Mesenchymal stem cell (in vitro differentiated cells and primary cell): ENCODE measurements around the gene MTG1.

Experiments
- DNase-seq: peaks from one replicate; pipeline ENCODE4 v3.0.0-alpha.2; 2013
- H2AFZ ChIP-seq: one replicate; pipeline ENCODE4 v1.6.1; 2013; ENCODE audit warnings: low read depth, mild to moderate bottlenecking, control low read depth, inconsistent platforms, low read length, moderate library complexity
- H2AK5ac ChIP-seq: 2 replicates; pipeline ENCODE4 v1.6.1; 2013; ENCODE audit warnings: low read length, moderate library complexity, mild to moderate bottlenecking, inconsistent platforms; ENCODE audit not compliant: severe bottlenecking
- H2BK120ac ChIP-seq: one replicate; pipeline ENCODE4 v1.6.1; 2013; ENCODE audit warnings: low read depth, mild to moderate bottlenecking, inconsistent platforms, low read length, moderate library complexity
- H2BK12ac ChIP-seq, 2 experiments: one replicate each; pipeline ENCODE4 v1.6.1; 2013; ENCODE audit warnings: inconsistent platforms in 2 of 2, low read length in 2 of 2, mild to moderate bottlenecking in 2 of 2, moderate library complexity in 2 of 2, control low read depth in 1 of 2
- H2BK15ac ChIP-seq: one replicate; pipeline ENCODE4 v1.6.1; 2013; ENCODE audit warnings: mild to moderate bottlenecking, low read depth, inconsistent platforms; ENCODE audit not compliant: poor library complexity, severe bottlenecking
- H2BK5ac ChIP-seq: 2 replicates; pipeline ENCODE4 v1.6.1; 2013; ENCODE audit warnings: low read depth, mild to moderate bottlenecking, low read length, control low read depth, inconsistent platforms; ENCODE audit not compliant: poor library complexity, severe bottlenecking
- H3K14ac ChIP-seq, 2 experiments: one replicate each; pipeline ENCODE4 v1.6.1; 2013; ENCODE audit warnings: inconsistent platforms in 2 of 2, low read length in 2 of 2, control low read depth in 1 of 2, mild to moderate bottlenecking in 1 of 2, moderate library complexity in 1 of 2
- H3K18ac ChIP-seq, 2 experiments: one replicate each; pipeline ENCODE4 v1.6.1; 2013; ENCODE audit warnings: inconsistent platforms in 2 of 2, low read length in 2 of 2, control low read depth in 1 of 2, low read depth in 1 of 2, mild to moderate bottlenecking in 1 of 2
- H3K23ac ChIP-seq, 2 experiments: one replicate each; pipeline ENCODE4 v1.6.1; 2013; ENCODE audit warnings: inconsistent platforms in 2 of 2, low read length in 2 of 2, mild to moderate bottlenecking in 2 of 2, moderate library complexity in 2 of 2, control low read depth in 1 of 2
- H3K27ac ChIP-seq: 2 replicates; pipeline ENCODE4 v1.5.1; 2013; ENCODE audit warnings: mild to moderate bottlenecking, moderate library complexity, low read length, control low read depth, inconsistent platforms; ENCODE audit not compliant: poor library complexity, severe bottlenecking
- H3K27me3 ChIP-seq, 2 experiments: 2 replicates each; pipeline versions ENCODE4 v1.6.1 to v1.7.0; 2013; ENCODE audit warnings: low read length in 2 of 2, mild to moderate bottlenecking in 2 of 2, moderate library complexity in 2 of 2, control low read depth in 1 of 2, inconsistent platforms in 1 of 2; ENCODE audit not compliant: control insufficient read depth in 1 of 2, insufficient read depth in 1 of 2
- H3K36me3 ChIP-seq, 2 experiments: 2 replicates each; pipeline versions ENCODE4 v1.6.1 to v1.7.0; 2013; ENCODE audit warnings: low read length in 2 of 2, control low read depth in 1 of 2, inconsistent platforms in 1 of 2, low read depth in 1 of 2, mild to moderate bottlenecking in 1 of 2; ENCODE audit not compliant: insufficient read depth in 2 of 2, control insufficient read depth in 1 of 2
- H3K4ac ChIP-seq, 2 experiments: one replicate each; pipeline ENCODE4 v1.6.1; 2013; ENCODE audit warnings: inconsistent platforms in 2 of 2, low read length in 2 of 2, mild to moderate bottlenecking in 2 of 2, moderate library complexity in 2 of 2, control low read depth in 1 of 2, low read depth in 1 of 2
- H3K4me1 ChIP-seq: 2 replicates; pipeline ENCODE4 v1.6.1; 2013; ENCODE audit warnings: low read depth, low read length, control low read depth; ENCODE audit not compliant: control insufficient read depth, insufficient read depth
- H3K4me2 ChIP-seq: 2 replicates; pipeline ENCODE4 v1.6.1; 2013; ENCODE audit warnings: low read length, mild to moderate bottlenecking, inconsistent platforms; ENCODE audit not compliant: poor library complexity, severe bottlenecking
- H3K4me3 ChIP-seq, 2 experiments: 2 replicates each; pipeline versions ENCODE4 v1.5.1 to v1.7.0; 2013; ENCODE audit warnings: low read length in 2 of 2, mild to moderate bottlenecking in 2 of 2, control low read depth in 1 of 2, low read depth in 1 of 2; ENCODE audit not compliant: insufficient read depth in 1 of 2
- H3K79me1 ChIP-seq: replicated peaks from 2 replicates; pipeline ENCODE4 v1.6.1; 2013; ENCODE audit warnings: mild to moderate bottlenecking, control low read depth, low read length, inconsistent platforms; ENCODE audit not compliant: poor library complexity, severe bottlenecking
- H3K9ac ChIP-seq: 2 replicates; pipeline ENCODE4 v1.7.0; 2013; ENCODE audit warnings: mild to moderate bottlenecking, low read length, moderate library complexity
- H3K9me3 ChIP-seq: 2 replicates; pipeline ENCODE4 v1.7.0; 2013; ENCODE audit warnings: mild to moderate bottlenecking, low read length; ENCODE audit not compliant: control insufficient read depth
- H4K8ac ChIP-seq: one replicate; pipeline ENCODE4 v1.6.1; 2013; ENCODE audit warnings: inconsistent platforms, mild to moderate bottlenecking, low read length, moderate library complexity
- H4K91ac ChIP-seq: one replicate; pipeline ENCODE4 v1.6.1; 2013; ENCODE audit warnings: mild to moderate bottlenecking, low read length, inconsistent platforms
- WGBS: methylation state at CpG from one replicate; pipeline ENCODE4 v1.1.7; 2013; ENCODE audit warnings: mixed read lengths; 5-methylcytosine and 5-hydroxymethylcytosine counted together

MTG1 gene

DNA sequence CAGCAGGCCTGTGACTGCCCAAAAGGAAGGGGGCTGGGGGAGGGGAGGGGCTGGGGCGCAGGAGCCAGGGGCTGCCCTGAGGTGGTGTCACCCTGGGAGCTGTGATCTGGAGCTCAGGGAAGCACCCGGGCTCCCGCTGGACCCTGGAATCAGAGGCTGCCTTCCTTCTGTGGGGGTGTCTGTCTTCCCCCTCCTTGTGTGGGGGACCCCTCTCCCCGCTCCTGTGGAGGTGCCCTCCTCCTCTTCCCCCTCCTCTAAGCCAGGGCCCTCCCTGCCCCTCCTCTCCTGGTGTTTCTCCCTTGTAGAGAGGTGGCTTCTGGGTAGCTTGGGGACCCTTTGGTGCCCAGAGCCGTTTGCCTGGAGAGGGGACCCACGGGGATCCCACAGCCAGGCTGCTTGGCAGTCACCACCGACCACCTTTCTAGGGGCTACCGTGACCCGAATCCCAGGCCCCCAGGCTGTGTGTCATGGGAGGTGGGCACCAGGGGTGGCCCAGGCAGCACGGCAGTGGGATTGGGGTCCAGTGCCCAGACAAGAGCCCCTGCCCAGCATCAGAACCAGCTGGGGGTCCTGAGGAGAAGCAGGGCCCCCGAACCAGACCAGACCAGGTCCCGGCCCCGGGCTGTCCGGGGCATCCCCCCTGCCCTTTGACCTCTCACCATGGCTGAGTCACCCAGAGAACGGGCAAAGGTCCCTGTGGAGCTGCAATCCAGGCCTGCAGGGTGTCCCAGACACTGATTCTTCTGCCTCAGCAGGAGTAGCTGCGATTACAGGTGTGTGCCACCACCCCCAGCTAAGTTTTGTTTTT, 46.0 kb upstream of the MTG1 start:
- Histone ChIP-seq H3K27me3 (peaks cover 8 to 77% of the 10 kb centered on the region in 2 experiments), H2AFZ (no peak overlapping the region), H3K9me3 (no peaks in the 10 kb centered on the region), H3K9ac (no peak overlapping the region), H4K8ac (no peak overlapping the region), H2AK5ac (no peak overlapping the region), H2BK5ac (no peak overlapping the region), H3K27ac (no peak overlapping the region), H3K4me2 (no peak overlapping the region), H3K14ac (no peak overlapping the region), H3K36me3 (no peaks in the 10 kb centered on the region), H2BK15ac (no peak overlapping the region), H3K4ac (no peak overlapping the region), H2BK120ac (no peak overlapping the region), H3K4me1 (peaks cover 17% of the 10 kb centered on the region), H4K91ac (no peak overlapping the region), H3K18ac (no peak overlapping the region), H3K4me3 (no peak overlapping the region), H3K23ac (no peak overlapping the region), H2BK12ac (no peak overlapping the region), H3K79me1 (no peaks in the 10 kb centered on the region)
- DNase-seq = no peak
- 81% methylated on average over 15 of the region's 16 CpGs for WGBS

DNA sequence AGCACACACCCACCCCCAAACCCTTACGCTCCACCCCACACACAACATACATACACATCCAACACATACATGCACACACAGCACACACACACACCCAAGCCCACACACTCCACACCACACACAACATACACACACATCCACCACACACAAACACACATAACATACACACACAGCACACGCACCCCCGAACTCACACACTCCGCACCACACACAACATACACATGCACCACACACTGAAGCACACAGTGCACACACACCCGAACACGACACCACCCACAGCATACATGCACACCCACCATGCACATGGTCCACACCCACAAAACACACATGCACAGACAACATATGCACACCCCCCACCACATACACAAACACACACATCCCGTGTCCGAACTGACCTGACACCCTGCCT, 44.8 kb upstream of the MTG1 start:
- 95% methylated on average over 8 of the region's 8 CpGs for WGBS

DNA sequence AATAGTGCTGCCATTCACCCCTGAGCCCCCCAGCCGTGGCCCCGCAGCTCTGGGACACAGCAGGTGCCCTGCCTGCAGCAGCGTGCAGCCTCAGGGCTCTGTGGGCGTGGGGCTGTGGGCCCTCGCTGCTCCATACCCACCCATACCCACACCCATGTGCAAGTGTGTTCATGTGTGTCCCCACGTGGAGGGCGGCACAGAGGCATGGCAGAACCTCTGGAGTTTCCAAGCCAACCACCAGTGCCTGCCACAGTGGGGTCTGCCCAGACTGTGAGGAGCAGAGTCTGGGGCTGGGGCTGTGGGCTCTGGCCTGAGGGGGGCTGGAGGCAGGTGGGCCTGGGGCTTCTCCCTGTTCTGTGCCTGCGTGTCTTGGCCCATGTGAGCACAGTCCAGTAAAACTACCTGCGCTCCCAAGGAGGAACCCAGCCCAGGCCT, 44.4 kb upstream of the MTG1 start:
- H2AFZ ChIP-seq = no peak overlapping the region
- peak overlapping the region in 1 of 2 experiments; percentile 71 for H3K14ac ChIP-seq
- WGBS = 90% methylated on average over 7 of the region's 9 CpGs

More for the DNA sequence above, 44.8 kb upstream of the MTG1 start:
- H3K27ac ChIP-seq = no peak overlapping the region
- H3K4me1 ChIP-seq = peaks cover 13% of the 10 kb centered on the region
- no peak overlapping the region for H3K4ac ChIP-seq
- no peak overlapping the region for H2BK5ac ChIP-seq
- no peak for DNase-seq
- peak overlapping the region in 1 of 2 experiments; percentile 26 for H3K4me3 ChIP-seq
- H3K23ac ChIP-seq = no peak overlapping the region
- H3K9me3 ChIP-seq = no peaks in the 10 kb centered on the region
- no peak overlapping the region for H3K9ac ChIP-seq
- no peak overlapping the region for H4K8ac ChIP-seq
- no peak overlapping the region for H2BK120ac ChIP-seq
- H3K14ac ChIP-seq = peak overlapping the region in 1 of 2 experiments; percentile 71
- H2AK5ac ChIP-seq = no peak overlapping the region
- H4K91ac ChIP-seq = peak overlapping the region; percentile 34
- H2AFZ ChIP-seq = peak overlapping the region; percentile 57
- peaks cover 0 to 3% of the 10 kb centered on the region in 2 experiments for H3K36me3 ChIP-seq
- H2BK12ac ChIP-seq = no peak overlapping the region
- no peaks in the 10 kb centered on the region for H3K79me1 ChIP-seq
- H2BK15ac ChIP-seq = no peak overlapping the region
- H3K27me3 ChIP-seq = peaks cover 8 to 74% of the 10 kb centered on the region in 2 experiments
- peak overlapping the region in 1 of 2 experiments; percentile 11 for H3K18ac ChIP-seq
- no peak overlapping the region for H3K4me2 ChIP-seq

DNA sequence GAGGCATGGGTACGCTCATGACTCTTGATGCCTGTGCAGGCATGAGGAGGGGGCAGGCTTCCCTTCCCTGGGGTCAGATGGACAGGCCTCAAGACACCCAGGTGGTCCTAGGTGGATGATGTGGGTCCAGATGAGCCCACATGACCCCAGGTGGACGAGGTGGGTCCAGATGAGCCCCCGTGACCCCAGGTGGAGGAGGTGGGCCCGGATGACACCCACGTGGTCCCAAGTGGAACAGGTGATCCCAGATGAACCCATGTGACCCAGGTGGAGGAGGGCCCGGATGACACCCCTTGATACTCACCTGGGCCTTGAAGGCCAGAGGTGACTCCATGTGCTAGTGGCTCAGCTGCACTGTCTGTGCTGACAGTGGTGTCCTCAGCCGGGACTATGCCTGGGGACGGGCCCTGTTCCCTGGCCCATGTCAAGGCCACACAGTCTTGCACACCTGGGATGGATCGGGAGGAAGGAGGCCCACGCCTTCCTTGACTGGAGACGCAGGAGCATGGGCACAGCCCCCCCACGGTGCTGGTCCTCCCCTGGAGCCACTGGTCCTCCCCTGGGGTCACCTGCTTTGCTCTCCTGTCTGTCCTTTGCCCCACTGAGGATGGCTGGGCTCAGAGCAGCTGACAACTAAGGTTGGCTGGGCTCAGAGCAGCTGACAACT, 43.5 kb upstream of the MTG1 start:
- Histone ChIP-seq H3K4me3 (no peak overlapping the region), H3K18ac (no peak overlapping the region), H3K4ac (no peak overlapping the region), H3K9me3 (no peaks in the 10 kb centered on the region), H2AK5ac (no peak overlapping the region), H3K36me3 (peaks cover 0 to 15% of the 10 kb centered on the region in 2 experiments), H2AFZ (no peak overlapping the region), H4K91ac (no peak overlapping the region), H3K9ac (no peak overlapping the region), H3K79me1 (peaks cover 4% of the 10 kb centered on the region), H2BK120ac (no peak overlapping the region), H2BK5ac (no peak overlapping the region), H3K23ac (no peak overlapping the region), H2BK15ac (no peak overlapping the region), H4K8ac (no peak overlapping the region), H3K14ac (no peak overlapping the region), H2BK12ac (no peak overlapping the region), H3K27me3 (peaks cover 8 to 62% of the 10 kb centered on the region in 2 experiments), H3K4me1 (peaks cover 13% of the 10 kb centered on the region), H3K27ac (no peak overlapping the region), H3K4me2 (no peak overlapping the region)
- 86% methylated on average over 12 of the region's 12 CpGs for WGBS
- no peak for DNase-seq

More for the DNA sequence above, 44.4 kb upstream of the MTG1 start:
- Histone ChIP-seq H2BK5ac (no peak overlapping the region), H3K23ac (no peak overlapping the region), H3K27ac (no peak overlapping the region), H3K27me3 (peaks cover 8 to 70% of the 10 kb centered on the region in 2 experiments), H3K9me3 (no peaks in the 10 kb centered on the region), H2AK5ac (no peak overlapping the region), H3K4me2 (no peak overlapping the region), H2BK12ac (no peak overlapping the region), H3K4me3 (no peak overlapping the region), H2BK120ac (no peak overlapping the region), H3K9ac (no peak overlapping the region), H3K36me3 (peaks cover 0 to 7% of the 10 kb centered on the region in 2 experiments), H3K4me1 (peaks cover 13% of the 10 kb centered on the region), H3K18ac (no peak overlapping the region), H2BK15ac (no peak overlapping the region), H3K4ac (no peak overlapping the region), H4K91ac (peak overlapping the region; percentile 34), H3K79me1 (no peaks in the 10 kb centered on the region), H4K8ac (no peak overlapping the region)
- DNase-seq = no peak
